ENCODE measurements around the gene NTRK2.

DNA sequence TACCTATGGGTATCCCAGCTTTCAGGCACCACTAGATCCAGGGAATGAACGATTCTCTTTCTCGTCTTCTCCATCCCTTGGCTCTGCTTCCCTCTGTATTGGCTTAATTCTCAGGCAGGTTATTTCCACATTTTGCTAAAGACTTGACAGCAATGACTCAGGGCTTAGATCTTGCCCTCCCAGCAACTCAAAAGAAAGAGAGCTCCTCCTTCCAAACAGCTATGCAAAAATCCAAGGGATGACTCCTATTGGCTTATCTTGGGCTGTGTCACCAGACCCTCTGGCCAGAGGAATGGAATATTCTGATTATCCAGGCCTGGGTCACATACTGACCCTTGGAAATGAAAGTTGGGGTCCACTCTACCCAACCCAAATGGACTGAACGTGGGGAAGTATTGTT, 270.2 kb downstream of the NTRK2 start:
- TF ChIP-seq, protein P1, sequence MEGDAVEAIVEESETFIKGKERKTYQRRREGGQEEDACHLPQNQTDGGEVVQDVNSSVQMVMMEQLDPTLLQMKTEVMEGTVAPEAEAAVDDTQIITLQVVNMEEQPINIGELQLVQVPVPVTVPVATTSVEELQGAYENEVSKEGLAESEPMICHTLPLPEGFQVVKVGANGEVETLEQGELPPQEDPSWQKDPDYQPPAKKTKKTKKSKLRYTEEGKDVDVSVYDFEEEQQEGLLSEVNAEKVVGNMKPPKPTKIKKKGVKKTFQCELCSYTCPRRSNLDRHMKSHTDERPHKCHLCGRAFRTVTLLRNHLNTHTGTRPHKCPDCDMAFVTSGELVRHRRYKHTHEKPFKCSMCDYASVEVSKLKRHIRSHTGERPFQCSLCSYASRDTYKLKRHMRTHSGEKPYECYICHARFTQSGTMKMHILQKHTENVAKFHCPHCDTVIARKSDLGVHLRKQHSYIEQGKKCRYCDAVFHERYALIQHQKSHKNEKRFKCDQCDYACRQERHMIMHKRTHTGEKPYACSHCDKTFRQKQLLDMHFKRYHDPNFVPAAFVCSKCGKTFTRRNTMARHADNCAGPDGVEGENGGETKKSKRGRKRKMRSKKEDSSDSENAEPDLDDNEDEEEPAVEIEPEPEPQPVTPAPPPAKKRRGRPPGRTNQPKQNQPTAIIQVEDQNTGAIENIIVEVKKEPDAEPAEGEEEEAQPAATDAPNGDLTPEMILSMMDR (conservative IDR thresholded peaks at IDR 0.05 in 1 of 2, IDR thresholded peaks at IDR 0.05 in 1 of 2; ENCODE audit: extremely low read depth in 1 of 2, insufficient read depth in 1 of 2, low read depth in 1 of 2, low read length in 2 of 2): no peak
- no peak for TF ChIP-seq EZH2 (IDR thresholded peaks at IDR 0.05; ENCODE audit: borderline replicate concordance, low read length)

Measured in mammary epithelial cell (primary cell).